Dendritic cell treated with granulocyte-macrophage colony-stimulating factor and Interleukin-4, amounts not matched to agents 40 ng/mL and 50 ng/mL, for 4 days (primary cell): ENCODE data around the gene CEP104.

Source experiments
- H3K27ac Mint-ChIP-seq: one replicate; pipeline ENCODE4 v1.8.0; 2022; ENCODE audit warnings: mild to moderate bottlenecking, mixed read lengths
- H3K27me3 Mint-ChIP-seq: one replicate; pipeline ENCODE4 v1.8.0; 2022; ENCODE audit warnings: mild to moderate bottlenecking, mixed read lengths
- H3K36me3 Mint-ChIP-seq: one replicate; pipeline ENCODE4 v1.8.0; 2022; ENCODE audit warnings: low read depth, mixed read lengths
- H3K4me1 Mint-ChIP-seq: one replicate; pipeline ENCODE4 v1.8.0; 2022; ENCODE audit warnings: low read depth, mixed read lengths
- H3K4me3 Mint-ChIP-seq: one replicate; pipeline ENCODE4 v1.8.0; 2022; ENCODE audit warnings: mild to moderate bottlenecking, moderate library complexity, mixed read lengths
- H3K9me3 Mint-ChIP-seq: one replicate; pipeline ENCODE4 v1.8.0; 2022; ENCODE audit warnings: mixed read lengths
- intact Hi-C: fragments of 100-400 bp; cut with micrococcal nuclease; formaldehyde crosslinking; loops from one replicate; pipeline ENCODE4 v1.15.0; 2022

The CEP104 gene

DNA sequence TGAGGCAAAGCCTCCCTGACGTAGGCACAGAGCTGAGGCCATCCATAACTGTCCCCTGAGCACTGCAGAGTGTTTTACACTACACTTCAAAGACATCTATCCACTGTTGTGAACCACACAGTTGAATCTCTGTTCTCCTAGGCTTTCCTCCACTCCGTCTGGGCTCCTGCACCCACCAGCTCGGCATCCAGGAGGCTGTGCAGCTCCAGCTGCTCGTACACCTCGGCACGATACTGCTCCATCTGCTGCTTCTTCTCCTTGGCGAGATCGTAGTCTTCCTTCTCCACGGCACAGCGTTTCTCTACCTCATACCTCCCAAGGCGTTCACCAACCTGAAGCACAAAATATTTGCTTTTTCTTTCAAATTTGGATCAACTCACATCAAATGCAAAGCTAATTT is 18.2 kb downstream of the CEP104 start:
- Mint-ChIP-seq H3K9me3 (peaks cover 27% of the 10 kb centered on the region), H3K27me3 (no peaks in the 10 kb centered on the region), H3K27ac (no peak overlapping the region), H3K4me1 (peaks cover 11% of the 10 kb centered on the region), H3K4me3 (no peak overlapping the region), H3K36me3 (peaks cover 93% of the 10 kb centered on the region)
- intact Hi-C loops, result no loop called here

GRCh38 chr1:3837685-3838084 is 19.3 kb downstream of the CEP104 start:
- H3K36me3 Mint-ChIP-seq, result peaks cover 93% of the 10 kb centered on the region
- H3K9me3 Mint-ChIP-seq, result peaks cover 27% of the 10 kb centered on the region
- H3K27me3 Mint-ChIP-seq, result no peaks in the 10 kb centered on the region
- no peak overlapping the region for H3K27ac Mint-ChIP-seq
- intact Hi-C loops, result no loop called here
- no peak overlapping the region for H3K4me3 Mint-ChIP-seq
- H3K4me1 Mint-ChIP-seq, result peaks cover 2% of the 10 kb centered on the region

- Mint-ChIP-seq H3K27me3 (no peaks in the 10 kb centered on the region), H3K4me1 (no peaks in the 10 kb centered on the region), H3K9me3 (peaks cover 27% of the 10 kb centered on the region), H3K4me3 (no peak overlapping the region), H3K36me3 (peaks cover 94% of the 10 kb centered on the region), H3K27ac (no peak overlapping the region)
- intact Hi-C loops, result no loop called here
Measured at GRCh38 chr1:3837200-3837599, 19.8 kb downstream of the CEP104 start.

GRCh38 chr1:3836421-3836820 is 20.6 kb downstream of the CEP104 start:
- Mint-ChIP-seq H3K4me1 (no peaks in the 10 kb centered on the region), H3K27me3 (no peaks in the 10 kb centered on the region), H3K27ac (no peak overlapping the region), H3K4me3 (no peak overlapping the region), H3K9me3 (peaks cover 27% of the 10 kb centered on the region), H3K36me3 (peaks cover 94% of the 10 kb centered on the region)
- intact Hi-C loops, result no loop called here

GRCh38 chr1:3834701-3835100 is 22.3 kb downstream of the CEP104 start:
- Mint-ChIP-seq H3K4me1 (no peaks in the 10 kb centered on the region), H3K4me3 (no peak overlapping the region), H3K27me3 (no peaks in the 10 kb centered on the region), H3K9me3 (peaks cover 27% of the 10 kb centered on the region), H3K36me3 (peaks cover 94% of the 10 kb centered on the region), H3K27ac (no peak overlapping the region)
- intact Hi-C loops, result no loop called here

- H3K27ac Mint-ChIP-seq, result no peak overlapping the region
- H3K4me1 Mint-ChIP-seq, result no peaks in the 10 kb centered on the region
- peaks cover under 1% of the 10 kb centered on the region for H3K9me3 Mint-ChIP-seq
- H3K36me3 Mint-ChIP-seq, result peaks cover 94% of the 10 kb centered on the region
- no peak overlapping the region for H3K4me3 Mint-ChIP-seq
- intact Hi-C loops, result no loop called here
- H3K27me3 Mint-ChIP-seq, result no peaks in the 10 kb centered on the region
Measured at GRCh38 chr1:3831689-3832088, 25.3 kb downstream of the CEP104 start.

DNA sequence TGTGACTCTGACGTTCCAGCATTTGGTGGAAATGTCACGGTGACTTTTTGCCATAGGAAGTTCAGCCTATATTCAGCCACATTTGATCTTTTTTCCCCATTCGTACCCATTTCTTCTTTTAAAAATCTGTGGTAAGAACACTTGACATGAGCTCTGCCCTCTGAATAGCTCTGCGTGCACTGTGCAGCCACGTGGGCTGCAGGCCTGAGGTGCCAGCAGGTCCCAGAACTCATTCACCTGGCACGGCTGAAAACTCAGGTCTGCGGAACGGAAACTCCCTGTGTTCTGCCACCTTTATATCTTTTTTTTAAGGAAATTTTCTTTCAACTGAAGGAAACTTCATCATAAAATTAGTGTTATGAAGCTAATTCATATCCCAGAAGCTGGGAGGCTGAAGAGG is 28.6 kb downstream of the CEP104 start:
- Mint-ChIP-seq H3K27me3 (no peaks in the 10 kb centered on the region), H3K27ac (no peak overlapping the region), H3K36me3 (peaks cover 99% of the 10 kb centered on the region), H3K4me3 (no peak overlapping the region), H3K4me1 (no peaks in the 10 kb centered on the region), H3K9me3 (no peaks in the 10 kb centered on the region)
- intact Hi-C loops, result no loop called here

DNA sequence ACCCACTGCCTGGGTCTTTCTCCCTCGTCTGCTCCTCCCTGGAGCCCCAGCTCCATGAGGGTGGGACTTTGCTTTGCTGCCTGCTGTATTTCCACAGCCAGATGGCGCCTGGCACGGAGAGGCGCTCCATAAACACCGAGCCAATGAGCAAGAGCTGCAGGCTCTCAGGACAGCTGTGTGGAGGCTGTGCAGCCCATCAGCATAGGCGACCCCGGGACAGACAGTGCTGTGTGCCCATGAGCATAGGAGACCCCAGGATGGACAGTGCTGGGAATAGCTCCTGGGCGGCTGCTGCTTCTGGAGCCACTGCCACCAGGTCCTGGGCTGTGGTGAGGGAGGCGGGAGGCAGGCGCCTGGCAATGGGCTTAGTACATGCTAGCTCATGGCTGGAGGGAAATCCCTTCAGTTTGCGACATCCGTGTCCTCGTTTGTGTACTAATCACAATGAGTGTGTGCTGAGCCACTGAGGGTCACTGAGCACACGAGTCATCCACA is 29.2 kb downstream of the CEP104 start:
- H3K4me1 Mint-ChIP-seq, result no peaks in the 10 kb centered on the region
- H3K9me3 Mint-ChIP-seq, result no peaks in the 10 kb centered on the region
- no peaks in the 10 kb centered on the region for H3K27me3 Mint-ChIP-seq
- no peak overlapping the region for H3K27ac Mint-ChIP-seq
- intact Hi-C loops, result no loop called here
- H3K4me3 Mint-ChIP-seq, result no peak overlapping the region
- H3K36me3 Mint-ChIP-seq, result peaks cover 99% of the 10 kb centered on the region

GRCh38 chr1:3825356-3825755 is 31.7 kb downstream of the CEP104 start:
- H3K4me3 Mint-ChIP-seq, result no peak overlapping the region
- H3K27me3 Mint-ChIP-seq, result no peaks in the 10 kb centered on the region
- intact Hi-C loops, result no loop called here
- H3K36me3 Mint-ChIP-seq, result peaks cover 99% of the 10 kb centered on the region
- peaks cover 6% of the 10 kb centered on the region for H3K4me1 Mint-ChIP-seq
- H3K27ac Mint-ChIP-seq, result no peak overlapping the region
- H3K9me3 Mint-ChIP-seq, result no peaks in the 10 kb centered on the region

GRCh38 chr1:3824650-3825049 is 32.4 kb downstream of the CEP104 start:
- Mint-ChIP-seq H3K9me3 (no peaks in the 10 kb centered on the region), H3K27ac (no peak overlapping the region), H3K4me1 (peaks cover 6% of the 10 kb centered on the region), H3K4me3 (no peak overlapping the region), H3K36me3 (peaks cover 99% of the 10 kb centered on the region), H3K27me3 (no peaks in the 10 kb centered on the region)
- intact Hi-C loops, result no loop called here

GRCh38 chr1:3822421-3822820 is 34.6 kb downstream of the CEP104 start:
- H3K4me1 Mint-ChIP-seq, result peaks cover 6% of the 10 kb centered on the region
- H3K4me3 Mint-ChIP-seq, result no peak overlapping the region
- H3K27ac Mint-ChIP-seq, result no peak overlapping the region
- no peaks in the 10 kb centered on the region for H3K27me3 Mint-ChIP-seq
- peaks cover 86% of the 10 kb centered on the region for H3K36me3 Mint-ChIP-seq
- intact Hi-C loops, result no loop called here
- no peaks in the 10 kb centered on the region for H3K9me3 Mint-ChIP-seq

GRCh38 chr1:3821908-3822307 is 35.1 kb downstream of the CEP104 start:
- Mint-ChIP-seq H3K27me3 (no peaks in the 10 kb centered on the region), H3K36me3 (peaks cover 86% of the 10 kb centered on the region), H3K4me3 (no peak overlapping the region), H3K9me3 (no peaks in the 10 kb centered on the region), H3K4me1 (peaks cover 6% of the 10 kb centered on the region), H3K27ac (no peak overlapping the region)
- intact Hi-C loops, result no loop called here

- Mint-ChIP-seq H3K9me3 (no peaks in the 10 kb centered on the region), H3K36me3 (peaks cover 86% of the 10 kb centered on the region), H3K27me3 (no peaks in the 10 kb centered on the region), H3K4me3 (no peak overlapping the region), H3K27ac (no peak overlapping the region), H3K4me1 (peaks cover 6% of the 10 kb centered on the region)
- intact Hi-C loops, result no loop called here
Measured at GRCh38 chr1:3821447-3821846, 35.6 kb downstream of the CEP104 start.

DNA sequence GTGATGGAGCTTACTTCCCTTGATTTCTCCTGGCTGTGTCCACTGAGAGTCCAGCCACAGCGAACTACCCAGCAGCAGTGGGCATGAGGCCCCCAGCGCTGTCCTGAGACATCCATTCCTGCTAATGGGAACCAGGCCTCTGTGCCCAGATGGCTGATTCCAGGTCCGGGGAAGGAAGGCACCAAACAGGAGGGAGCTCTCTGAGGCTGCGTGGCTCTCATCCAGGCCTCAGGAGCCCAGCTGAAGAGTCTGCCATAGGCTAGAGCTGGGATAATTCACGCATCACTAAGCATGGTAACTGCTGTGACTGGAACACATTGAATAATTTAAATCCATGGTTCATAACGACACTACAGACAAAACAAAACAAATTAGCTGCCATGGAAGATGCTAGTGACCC is 36.0 kb downstream of the CEP104 start:
- Mint-ChIP-seq H3K27me3 (no peaks in the 10 kb centered on the region), H3K4me1 (peaks cover 6% of the 10 kb centered on the region)

GRCh38 chr1:3820316-3820715 is 36.7 kb downstream of the CEP104 start:
- peaks cover 86% of the 10 kb centered on the region for H3K36me3 Mint-ChIP-seq
- H3K4me1 Mint-ChIP-seq, result peaks cover 6% of the 10 kb centered on the region
- no peaks in the 10 kb centered on the region for H3K9me3 Mint-ChIP-seq
- H3K27ac Mint-ChIP-seq, result no peak overlapping the region
- H3K27me3 Mint-ChIP-seq, result no peaks in the 10 kb centered on the region
- intact Hi-C loops, result no loop called here
- no peak overlapping the region for H3K4me3 Mint-ChIP-seq

More for the DNA sequence above, 36.0 kb downstream of the CEP104 start:
- intact Hi-C loops, result no loop called here
- H3K36me3 Mint-ChIP-seq, result peaks cover 86% of the 10 kb centered on the region
- H3K27ac Mint-ChIP-seq, result no peak overlapping the region
- no peak overlapping the region for H3K4me3 Mint-ChIP-seq
- no peaks in the 10 kb centered on the region for H3K9me3 Mint-ChIP-seq
